Hepatocyte (in vitro differentiated cells): Measurements from ENCODE around the gene LMX1A.

Experiments used
- EZH2 ChIP-seq: fragments of 200-600 bp; sonication (generic); IDR thresholded peaks from 2 replicates; pipeline ENCODE4 v1.6.1; 2016; ENCODE audit warnings: antibody characterized with exemption, mild to moderate bottlenecking, borderline replicate concordance
- EZH2phosphoT487 ChIP-seq: fragments of 200-600 bp; sonication (generic); IDR thresholded peaks from one replicate; pipeline ENCODE4 v1.6.1; 2018; ENCODE audit warnings: antibody characterized with exemption, mild to moderate bottlenecking, low read depth, moderate library complexity; ENCODE audit not compliant: unreplicated experiment, severe bottlenecking
- TF ChIP-seq, protein P1 (sequence below): fragments of 200-600 bp; sonication (generic); IDR thresholded peaks from 2 replicates; pipeline ENCODE4 v1.5.1; 2016; ENCODE audit warnings: antibody characterized with exemption, mild to moderate bottlenecking; ENCODE audit not compliant: poor library complexity

GRCh38 chr1:165254376-165254775 is 102.1 kb downstream of the LMX1A start:
- TF ChIP-seq, protein P1, sequence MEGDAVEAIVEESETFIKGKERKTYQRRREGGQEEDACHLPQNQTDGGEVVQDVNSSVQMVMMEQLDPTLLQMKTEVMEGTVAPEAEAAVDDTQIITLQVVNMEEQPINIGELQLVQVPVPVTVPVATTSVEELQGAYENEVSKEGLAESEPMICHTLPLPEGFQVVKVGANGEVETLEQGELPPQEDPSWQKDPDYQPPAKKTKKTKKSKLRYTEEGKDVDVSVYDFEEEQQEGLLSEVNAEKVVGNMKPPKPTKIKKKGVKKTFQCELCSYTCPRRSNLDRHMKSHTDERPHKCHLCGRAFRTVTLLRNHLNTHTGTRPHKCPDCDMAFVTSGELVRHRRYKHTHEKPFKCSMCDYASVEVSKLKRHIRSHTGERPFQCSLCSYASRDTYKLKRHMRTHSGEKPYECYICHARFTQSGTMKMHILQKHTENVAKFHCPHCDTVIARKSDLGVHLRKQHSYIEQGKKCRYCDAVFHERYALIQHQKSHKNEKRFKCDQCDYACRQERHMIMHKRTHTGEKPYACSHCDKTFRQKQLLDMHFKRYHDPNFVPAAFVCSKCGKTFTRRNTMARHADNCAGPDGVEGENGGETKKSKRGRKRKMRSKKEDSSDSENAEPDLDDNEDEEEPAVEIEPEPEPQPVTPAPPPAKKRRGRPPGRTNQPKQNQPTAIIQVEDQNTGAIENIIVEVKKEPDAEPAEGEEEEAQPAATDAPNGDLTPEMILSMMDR = no peak
- no peak for TF ChIP-seq EZH2
- TF ChIP-seq EZH2phosphoT487 = no peak
